Left lung (tissue), 10 donors: ENCODE measurements around the gene AXIN1. TPM values are rescaled to one million over a fixed set of nuclear protein-coding genes. Genes with fewer than 3 reads are reported as not detected.
A peak's percentile ranks its signal among the peaks of the same experiment; 100 is the strongest.

Experiments
- ATAC-seq: fragments of 200-7000 bp; cut with Tn5 transposase; one replicate; pipeline ENCODE4 v1.9.1; 2020; ENCODE audit warnings: moderate library complexity
- DNase-seq, 4 donors: peaks; one replicate each; pipeline ENCODE4 v3.0.0-alpha.2; 2013 to 2020
- H3K27ac ChIP-seq, 2 donors: fragments of 200-600 bp; sonication (generic) in 1 of 2; one replicate each; pipeline versions ENCODE4 v1.5.0 to v1.8.0; 2020 to 2021
- H3K27me3 ChIP-seq, 2 donors: fragments of 200-600 bp; sonication (generic) in 1 of 2; one replicate each; pipeline versions ENCODE4 v1.5.0 to v1.8.0; 2020 to 2021
- H3K36me3 ChIP-seq, 2 donors: fragments of 200-600 bp; sonication (generic) in 1 of 2; one replicate each; pipeline versions ENCODE4 v1.5.0 to v1.8.0; 2020 to 2021
- H3K4me1 ChIP-seq, 2 donors: fragments of 200-600 bp; one replicate each; pipeline ENCODE4 v1.8.0; 2021
- H3K4me3 ChIP-seq, 2 donors: fragments of 200-600 bp; sonication (generic) in 1 of 2; one replicate each; pipeline versions ENCODE4 v1.5.0 to v1.8.0; 2020 to 2021; ENCODE audit warnings: mild to moderate bottlenecking in 1 of 2
- H3K9me3 ChIP-seq, 2 donors: fragments of 200-600 bp; sonication (generic) in 1 of 2; one replicate each; pipeline versions ENCODE4 v1.5.0 to v1.8.0; 2020 to 2021
- CTCF ChIP-seq, 2 donors: fragments of 200-600 bp; sonication (generic) in 1 of 2; IDR thresholded peaks; one replicate each; pipeline versions ENCODE4 v1.5.0 to v1.8.0; 2021; ENCODE audit warnings: antibody characterized with exemption in 2 of 2
- intact Hi-C, 2 donors: fragments of 100-400 bp; cut with DNase I; formaldehyde crosslinking; loops; one replicate each; pipeline versions ENCODE4 v1.11.2 to v1.14.2; 2022
- polyA plus RNA-seq, 6 donors: library from polyadenylated mRNA; unstranded; fragments of 120-200 nt; gene quantifications; one replicate each; pipeline ENCODE4 v1.2.1, GENCODE V29; 2013; ENCODE audit not compliant: insufficient read length in 6 of 6
- total RNA-seq, 2 donors: library from RNA; stranded (reverse); fragmentation: NEBNext Ultra II Directional; extraction: Animal tissue kit (Norgen Biotek cat#: 25700); gene quantifications; one replicate each; pipeline ENCODE4 v1.2.1, GENCODE V29; 2021
- donor health status: DM: no; HTN: yes; CAD: no.
- donor health status: DM: no; HTN: no; CAD: no.

Gene AXIN1
- total and polyA plus RNA-seq, 8 donors = 14.0 to 23.4 (median 18.0) TPM

GRCh38 chr16:377419-377951 is 25.0 kb upstream of the AXIN1 start:
- H3K27ac ChIP-seq = no peak overlapping the region
- DNase-seq = peak in 1 of 4 donors; percentile 82
- no peaks in the 10 kb centered on the region for H3K27me3 ChIP-seq
- no peak for TF ChIP-seq CTCF (IDR thresholded peaks at IDR 0.05)
- no peaks in the 10 kb centered on the region for H3K9me3 ChIP-seq
- peaks cover 0 to 54% of the 10 kb centered on the region in 2 donors for H3K36me3 ChIP-seq
- intact Hi-C loops = no loop called here
- peaks cover 18 to 25% of the 10 kb centered on the region in 2 donors for H3K4me1 ChIP-seq
- ATAC-seq = no peak
- no peak overlapping the region for H3K4me3 ChIP-seq

- Histone ChIP-seq H3K4me3 (no peak overlapping the region), H3K27me3 (no peaks in the 10 kb centered on the region), H3K4me1 (peaks cover 18 to 25% of the 10 kb centered on the region in 2 donors), H3K27ac (no peak overlapping the region), H3K36me3 (peaks cover 0 to 59% of the 10 kb centered on the region in 2 donors), H3K9me3 (no peaks in the 10 kb centered on the region)
- no peak for TF ChIP-seq CTCF (IDR thresholded peaks at IDR 0.05)
- intact Hi-C loops = no loop called here
- ATAC-seq (no peak), DNase-seq (peak in 1 of 4 donors; percentile 65)
Observed at GRCh38 chr16:376817-377418, 24.4 kb upstream of the AXIN1 start.

GRCh38 chr16:375927-376816 is 23.6 kb upstream of the AXIN1 start:
- intact Hi-C loops = no loop called here

GRCh38 chr16:375212-375611 is 22.7 kb upstream of the AXIN1 start:
- TF ChIP-seq CTCF (IDR thresholded peaks at IDR 0.05) = no peak
- no peaks in the 10 kb centered on the region for H3K27me3 ChIP-seq
- peaks cover 18 to 27% of the 10 kb centered on the region in 2 donors for H3K4me1 ChIP-seq
- intact Hi-C loops = no loop called here
- ATAC-seq (no peak), DNase-seq (no peak)
- no peak overlapping the region for H3K4me3 ChIP-seq
- H3K27ac ChIP-seq = no peak overlapping the region
- no peaks in the 10 kb centered on the region for H3K9me3 ChIP-seq
- peaks cover 0 to 69% of the 10 kb centered on the region in 2 donors for H3K36me3 ChIP-seq

More at GRCh38 chr16:375927-376816, 23.6 kb upstream of the AXIN1 start:
- Histone ChIP-seq H3K4me1 (peaks cover 18 to 28% of the 10 kb centered on the region in 2 donors), H3K27ac (no peak overlapping the region), H3K27me3 (no peaks in the 10 kb centered on the region), H3K9me3 (no peaks in the 10 kb centered on the region), H3K36me3 (peaks cover 0 to 67% of the 10 kb centered on the region in 2 donors), H3K4me3 (no peak overlapping the region)
- TF ChIP-seq CTCF (IDR thresholded peaks at IDR 0.05) = no peak
- DNase-seq = peak in 1 of 4 donors; percentile 73
- ATAC-seq = no peak

GRCh38 chr16:374616-374926 is 22.0 kb upstream of the AXIN1 start:
- peaks cover 0 to 69% of the 10 kb centered on the region in 2 donors for H3K36me3 ChIP-seq
- no peaks in the 10 kb centered on the region for H3K9me3 ChIP-seq
- peaks cover 16 to 25% of the 10 kb centered on the region in 2 donors for H3K4me1 ChIP-seq
- no peak overlapping the region for H3K4me3 ChIP-seq
- H3K27me3 ChIP-seq = no peaks in the 10 kb centered on the region
- no peak for ATAC-seq
- intact Hi-C loops = no loop called here
- no peak overlapping the region for H3K27ac ChIP-seq
- DNase-seq = no peak
- no peak for TF ChIP-seq CTCF (IDR thresholded peaks at IDR 0.05)
